Aortic smooth muscle cell (primary cell): ENCODE measurements around the gene RPL39L. TPM values are rescaled to one million over a fixed set of nuclear protein-coding genes. Genes with fewer than 3 reads are reported as not detected.

Experiments used
- total RNA-seq: library from RNA; depleted of rRNA; stranded (reverse); fragments of >200 nt; gene quantifications from 2 replicates; pipeline ENCODE4 v1.2.3, GENCODE V29; 2014

The RPL39L gene
- total RNA-seq, result 33.4 and 55.4 TPM in 2 replicates

GRCh38 chr3:187139126-187139894, at the start of gene RPL39L:
RPL39L (minus strand) TSS chr3:187139496; CDS start chr3:187121300, 18,196 bp downstream.

Other genes starting within 250 kb of the RPL39L start
- gene ST6GAL1, start 209.0 kb downstream of the RPL39L start, total RNA-seq, result 12.2 and 23.8 TPM in 2 replicates
- gene RTP1, start 58.0 kb upstream of the RPL39L start, total RNA-seq, result not detected in 2 replicates
- gene MASP1, start 152.2 kb upstream of the RPL39L start, total RNA-seq, result 1.2 and 6.2 TPM in 2 replicates
- 0.79 and 0.99 TPM in 2 replicates for gene RTP4, start 228.9 kb upstream of the RPL39L start, total RNA-seq